Erythroblast (primary cell): ENCODE measurements around the gene CFI.

Experiments used
- GATA1 ChIP-seq: IDR thresholded peaks from 2 replicates; pipeline ENCODE4 v1.6.1; 2011; ENCODE audit warnings: low read depth, mild to moderate bottlenecking, control low read depth, low read length, moderate library complexity
- POLR2A ChIP-seq: IDR thresholded peaks from 2 replicates; pipeline ENCODE4 v1.6.1; 2011; ENCODE audit warnings: mild to moderate bottlenecking, low read length

DNA sequence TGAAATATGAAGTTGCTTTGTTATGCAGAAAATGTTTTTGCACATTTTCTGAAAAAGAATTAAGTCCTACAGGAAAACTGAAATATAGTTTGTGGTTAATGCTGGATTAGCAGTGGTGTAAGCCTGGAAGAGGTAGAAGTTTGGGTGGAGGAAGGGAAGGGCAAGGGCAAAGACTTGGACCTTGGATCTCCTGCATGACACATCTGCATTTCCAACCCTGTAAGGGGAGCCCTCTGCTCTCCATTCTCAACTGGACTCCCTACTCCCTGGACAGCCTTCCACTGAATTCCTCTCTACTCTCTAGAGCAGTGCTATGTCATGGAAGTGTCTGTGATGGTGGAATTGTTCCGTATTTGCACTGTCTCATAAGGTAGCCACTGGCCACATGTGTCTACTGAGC lies 103.1 kb downstream of the CFI start:
- TF ChIP-seq POLR2A = no peak
- TF ChIP-seq GATA1 = no peak
